SU-DHL-6 (cell line): ENCODE data around the gene LHX3.

Experiments
- H2AFZ ChIP-seq: fragments of 200-600 bp; sonication (generic); 2 replicates; pipeline ENCODE4 v1.6.1; 2014; ENCODE audit warnings: low read depth, mild to moderate bottlenecking, moderate library complexity, mixed read lengths, antibody characterized with exemption, low read length; ENCODE audit not compliant: severe bottlenecking
- H3F3A ChIP-seq: fragments of 200-600 bp; shearing (Covaris generic); 2 replicates; pipeline ENCODE4 v1.6.0; 2016; ENCODE audit warnings: antibody characterized with exemption, mild to moderate bottlenecking; ENCODE audit not compliant: insufficient read depth
- H3K27ac ChIP-seq: fragments of 200-600 bp; sonication (generic); 2 replicates; pipeline ENCODE4 v1.5.1; 2016; ENCODE audit warnings: low read depth, mild to moderate bottlenecking, low read length, moderate library complexity, mixed read lengths
- H3K27me3 ChIP-seq: fragments of 200-600 bp; sonication (generic), shearing (Covaris generic); 2 replicates; pipeline ENCODE4 v1.6.0; 2014; ENCODE audit warnings: mild to moderate bottlenecking, low read length
- H3K36me3 ChIP-seq: fragments of 200-600 bp; sonication (generic); 2 replicates; pipeline ENCODE4 v1.6.1; 2014; ENCODE audit warnings: mild to moderate bottlenecking, low read length, mixed read lengths
- H3K4me2 ChIP-seq: fragments of 300-600, 200-600 bp; shearing (Covaris generic), sonication (generic); 2 replicates; pipeline ENCODE4 v1.6.0; 2014; ENCODE audit warnings: low read length, low read depth, mild to moderate bottlenecking; ENCODE audit not compliant: poor library complexity, severe bottlenecking
- H3K4me3 ChIP-seq: fragments of 200-600 bp; sonication (generic); 2 replicates; pipeline ENCODE4 v1.5.1; 2014; ENCODE audit warnings: antibody characterized with exemption, low read length, mild to moderate bottlenecking, mixed read lengths; ENCODE audit not compliant: insufficient read depth, poor library complexity, severe bottlenecking
- H3K79me2 ChIP-seq: fragments of 200-600 bp; sonication (generic); 2 replicates; pipeline ENCODE4 v1.6.1; 2014; ENCODE audit warnings: mild to moderate bottlenecking, low read length, moderate library complexity; ENCODE audit not compliant: insufficient read depth
- H3K9ac ChIP-seq: fragments of 200-600 bp; sonication (generic); 2 replicates; pipeline ENCODE4 v1.7.0; 2014; ENCODE audit warnings: mild to moderate bottlenecking, low read length
- H3K9me2 ChIP-seq: fragments of 200-600 bp; sonication (generic); replicated peaks from 2 replicates; pipeline ENCODE4 v1.6.1; 2014; ENCODE audit warnings: low read length; ENCODE audit not compliant: insufficient read depth
- H3K9me3 ChIP-seq: fragments of 200-600 bp; sonication (generic); 2 replicates; pipeline ENCODE4 v1.6.1; 2014; ENCODE audit warnings: low read length, mixed read lengths; ENCODE audit not compliant: insufficient read depth
- H4K20me1 ChIP-seq: fragments of 200-600 bp; sonication (generic); 2 replicates; pipeline ENCODE4 v1.6.1; 2014; ENCODE audit warnings: low read depth, mild to moderate bottlenecking, antibody characterized with exemption, low read length, moderate library complexity, mixed read lengths
- CTCF ChIP-seq: fragments of 200-600 bp; sonication (generic); IDR thresholded peaks from one replicate; pipeline ENCODE4 v1.5.1; 2017; ENCODE audit warnings: antibody characterized with exemption, mild to moderate bottlenecking, low read length, moderate library complexity; ENCODE audit not compliant: insufficient read depth, poor library complexity, severe bottlenecking
- EZH2phosphoT487 ChIP-seq: fragments of 200-600 bp; sonication (generic), shearing (Covaris generic); conservative IDR thresholded peaks from 2 replicates; pipeline ENCODE4 v1.6.1; 2018; ENCODE audit warnings: mild to moderate bottlenecking, antibody characterized with exemption, low read length, moderate library complexity, mixed read lengths

The LHX3 gene

GRCh38 chr9:136249877-136250559, 45.1 kb upstream of the LHX3 start:
- peaks cover 2% of the 10 kb centered on the region; the same call in 1 of the 2 replicates for H3K79me2 ChIP-seq
- H3K4me2 ChIP-seq, result no peak overlapping the region
- H3F3A ChIP-seq, result peaks cover 5% of the 10 kb centered on the region
- no peak for TF ChIP-seq EZH2phosphoT487
- no peak for TF ChIP-seq CTCF
- H4K20me1 ChIP-seq, result no peaks in the 10 kb centered on the region
- no peaks in the 10 kb centered on the region for H3K9me3 ChIP-seq
- no peak overlapping the region for H3K4me3 ChIP-seq
- H3K36me3 ChIP-seq, result no peaks in the 10 kb centered on the region
- no peaks in the 10 kb centered on the region for H3K9me2 ChIP-seq
- H3K27ac ChIP-seq, result no peak overlapping the region
- H3K27me3 ChIP-seq, result no peaks in the 10 kb centered on the region
- no peak overlapping the region for H3K9ac ChIP-seq
- no peak overlapping the region for H2AFZ ChIP-seq

- Histone ChIP-seq H3K27me3 (no peaks in the 10 kb centered on the region), H4K20me1 (no peaks in the 10 kb centered on the region), H3K36me3 (no peaks in the 10 kb centered on the region), H2AFZ (no peak overlapping the region), H3K9me3 (no peaks in the 10 kb centered on the region), H3K27ac (no peak overlapping the region), H3K9ac (no peak overlapping the region), H3K79me2 (peaks cover 10% of the 10 kb centered on the region), H3K9me2 (no peaks in the 10 kb centered on the region), H3K4me3 (no peak overlapping the region), H3F3A (peaks cover 13% of the 10 kb centered on the region), H3K4me2 (no peak overlapping the region)
- TF ChIP-seq CTCF (no peak), EZH2phosphoT487 (no peak)
These were observed 44.3 kb upstream of the LHX3 start for GRCh38 chr9:136248951-136249876.

- TF ChIP-seq EZH2phosphoT487, result no peak
- no peak for TF ChIP-seq CTCF
- H4K20me1 ChIP-seq, result no peaks in the 10 kb centered on the region
- no peak overlapping the region for H3K4me2 ChIP-seq
- H3K79me2 ChIP-seq, result peaks cover 21% of the 10 kb centered on the region
- no peaks in the 10 kb centered on the region for H3K27me3 ChIP-seq
- no peaks in the 10 kb centered on the region for H3K36me3 ChIP-seq
- no peak overlapping the region for H3K4me3 ChIP-seq
- no peaks in the 10 kb centered on the region for H3K9me3 ChIP-seq
- H3K9ac ChIP-seq, result no peak overlapping the region
- no peak overlapping the region for H3K27ac ChIP-seq
- H2AFZ ChIP-seq, result no peak overlapping the region
- no peaks in the 10 kb centered on the region for H3K9me2 ChIP-seq
- H3F3A ChIP-seq, result peaks cover 23% of the 10 kb centered on the region
These were observed 43.2 kb upstream of the LHX3 start for GRCh38 chr9:136247947-136248637.
